Progenitor cell of endocrine pancreas (in vitro differentiated cells): ENCODE data around the gene RFX7. TPM values are rescaled to one million over a fixed set of nuclear protein-coding genes. Genes with fewer than 3 reads are reported as not detected.
"Not testable (repeated sequence)": the region's sequence is repeated elsewhere in the genome, so short reads cannot be mapped to it uniquely, and the experiment has no call there.

Experiments
- DNase-seq: peaks from one replicate; pipeline ENCODE4 v3.0.0; 2021; ENCODE audit warnings: low spot score; ENCODE audit not compliant: unreplicated experiment
- H3K27ac Mint-ChIP-seq: 2 replicates; pipeline ENCODE4 v1.8.0; 2021; ENCODE audit warnings: mild to moderate bottlenecking, moderate library complexity, mixed read lengths
- H3K27me3 Mint-ChIP-seq: 2 replicates; pipeline ENCODE4 v1.8.0; 2021; ENCODE audit warnings: mixed read lengths
- H3K36me3 Mint-ChIP-seq: 2 replicates; pipeline ENCODE4 v1.8.0; 2022; ENCODE audit warnings: mixed read lengths; ENCODE audit not compliant: insufficient read depth
- H3K4me1 Mint-ChIP-seq: 2 replicates; pipeline ENCODE4 v1.8.0; 2021; ENCODE audit warnings: low read depth, mixed read lengths
- H3K4me3 Mint-ChIP-seq: 2 replicates; pipeline ENCODE4 v1.8.0; 2021; ENCODE audit warnings: low read depth, mild to moderate bottlenecking, moderate library complexity, mixed read lengths
- H3K9me3 Mint-ChIP-seq: 2 replicates; pipeline ENCODE4 v1.8.0; 2021; ENCODE audit warnings: low read depth, mixed read lengths
- total RNA-seq: library from RNA; stranded (reverse); gene quantifications from 2 replicates; pipeline ENCODE4 v1.2.1, GENCODE V29; 2021
- TF ChIP-seq, protein P1 (sequence below): fragments of 200-600 bp; sonication (generic); IDR thresholded peaks from one replicate; pipeline ENCODE4 v1.5.0; 2021; ENCODE audit warnings: antibody characterized with exemption, mild to moderate bottlenecking; ENCODE audit not compliant: unreplicated experiment

The RFX7 gene
- total RNA-seq, 1 donor from 2014 or later: 33.6 TPM

DNA sequence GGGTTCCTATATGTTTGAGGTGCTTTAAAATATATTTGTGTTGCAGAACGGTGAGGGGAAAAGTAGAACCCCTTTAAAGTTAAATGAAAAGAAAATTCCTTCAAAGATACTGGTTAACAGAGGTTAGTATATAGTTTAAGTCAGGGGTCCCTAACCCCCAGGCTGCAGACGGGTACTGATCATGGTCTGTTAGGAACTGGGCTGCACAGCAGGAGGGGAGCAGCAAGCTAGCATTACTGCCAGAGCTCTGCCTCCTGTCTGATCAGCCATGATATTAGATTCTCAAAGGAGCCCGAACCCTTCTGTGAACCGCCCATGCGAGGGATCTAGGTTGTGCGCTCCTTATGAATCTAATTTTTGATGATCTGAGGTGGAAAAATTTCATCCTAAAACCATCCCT lies 37.5 kb upstream of the RFX7 start:
- no peaks in the 10 kb centered on the region for H3K36me3 Mint-ChIP-seq
- H3K4me3 Mint-ChIP-seq: no peak overlapping the region
- H3K4me1 Mint-ChIP-seq: no peaks in the 10 kb centered on the region
- TF ChIP-seq, protein P1, sequence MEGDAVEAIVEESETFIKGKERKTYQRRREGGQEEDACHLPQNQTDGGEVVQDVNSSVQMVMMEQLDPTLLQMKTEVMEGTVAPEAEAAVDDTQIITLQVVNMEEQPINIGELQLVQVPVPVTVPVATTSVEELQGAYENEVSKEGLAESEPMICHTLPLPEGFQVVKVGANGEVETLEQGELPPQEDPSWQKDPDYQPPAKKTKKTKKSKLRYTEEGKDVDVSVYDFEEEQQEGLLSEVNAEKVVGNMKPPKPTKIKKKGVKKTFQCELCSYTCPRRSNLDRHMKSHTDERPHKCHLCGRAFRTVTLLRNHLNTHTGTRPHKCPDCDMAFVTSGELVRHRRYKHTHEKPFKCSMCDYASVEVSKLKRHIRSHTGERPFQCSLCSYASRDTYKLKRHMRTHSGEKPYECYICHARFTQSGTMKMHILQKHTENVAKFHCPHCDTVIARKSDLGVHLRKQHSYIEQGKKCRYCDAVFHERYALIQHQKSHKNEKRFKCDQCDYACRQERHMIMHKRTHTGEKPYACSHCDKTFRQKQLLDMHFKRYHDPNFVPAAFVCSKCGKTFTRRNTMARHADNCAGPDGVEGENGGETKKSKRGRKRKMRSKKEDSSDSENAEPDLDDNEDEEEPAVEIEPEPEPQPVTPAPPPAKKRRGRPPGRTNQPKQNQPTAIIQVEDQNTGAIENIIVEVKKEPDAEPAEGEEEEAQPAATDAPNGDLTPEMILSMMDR: no peak
- H3K9me3 Mint-ChIP-seq: no peaks in the 10 kb centered on the region
- no peak for DNase-seq
- H3K27me3 Mint-ChIP-seq: peaks cover 31% of the 10 kb centered on the region
- H3K27ac Mint-ChIP-seq: no peak overlapping the region

DNA sequence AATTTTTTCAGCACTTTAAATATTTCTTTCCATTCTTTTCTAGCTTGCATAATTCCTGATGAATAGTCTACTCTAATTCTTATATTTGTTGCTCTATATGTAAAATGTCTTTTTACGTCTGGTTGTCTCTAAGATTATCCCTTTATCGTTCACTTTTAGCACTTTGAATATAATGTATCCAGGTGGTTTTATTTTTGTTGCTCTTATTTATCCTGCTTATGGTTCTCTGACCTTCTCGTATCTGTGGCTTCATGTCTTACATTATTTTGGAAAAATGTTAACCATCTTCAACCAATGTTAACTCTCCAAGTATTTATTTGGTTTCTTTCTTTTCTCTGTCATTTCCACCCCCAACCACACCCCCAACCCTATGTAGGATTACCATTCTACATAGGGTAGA lies 30.0 kb upstream of the RFX7 start:
- DNase-seq: no peak
- no peak overlapping the region for H3K27ac Mint-ChIP-seq
- H3K9me3 Mint-ChIP-seq: peaks cover 9% of the 10 kb centered on the region
- peaks cover 19% of the 10 kb centered on the region for H3K27me3 Mint-ChIP-seq
- TF ChIP-seq, protein P1: no peak
- no peaks in the 10 kb centered on the region for H3K4me1 Mint-ChIP-seq
- H3K4me3 Mint-ChIP-seq: no peak overlapping the region
- H3K36me3 Mint-ChIP-seq: no peaks in the 10 kb centered on the region

DNA sequence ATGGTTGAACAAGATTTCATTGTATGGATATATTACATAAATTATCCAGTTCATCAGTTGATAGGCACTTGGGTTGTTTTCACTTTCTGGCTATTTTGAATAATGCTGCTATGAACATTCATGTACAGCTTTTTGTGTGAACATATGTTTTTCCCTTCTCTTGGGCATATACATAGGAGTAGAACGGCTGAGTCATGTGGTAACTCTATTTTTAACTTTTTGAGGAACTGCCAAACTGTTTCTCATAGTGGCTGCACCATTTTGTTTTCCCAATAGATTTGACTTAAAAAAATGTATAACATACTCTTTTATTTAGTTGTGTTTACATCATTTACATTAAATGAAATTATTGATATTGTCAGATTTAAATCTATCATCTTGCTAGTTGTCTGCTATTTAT lies 28.8 kb upstream of the RFX7 start:
- Mint-ChIP-seq H3K4me1 (no peaks in the 10 kb centered on the region), H3K27me3 (peaks cover 20% of the 10 kb centered on the region), H3K27ac (no peak overlapping the region), H3K9me3 (peaks cover 15% of the 10 kb centered on the region), H3K36me3 (no peaks in the 10 kb centered on the region), H3K4me3 (no peak overlapping the region)
- no peak for DNase-seq
- TF ChIP-seq, protein P1: no peak

DNA sequence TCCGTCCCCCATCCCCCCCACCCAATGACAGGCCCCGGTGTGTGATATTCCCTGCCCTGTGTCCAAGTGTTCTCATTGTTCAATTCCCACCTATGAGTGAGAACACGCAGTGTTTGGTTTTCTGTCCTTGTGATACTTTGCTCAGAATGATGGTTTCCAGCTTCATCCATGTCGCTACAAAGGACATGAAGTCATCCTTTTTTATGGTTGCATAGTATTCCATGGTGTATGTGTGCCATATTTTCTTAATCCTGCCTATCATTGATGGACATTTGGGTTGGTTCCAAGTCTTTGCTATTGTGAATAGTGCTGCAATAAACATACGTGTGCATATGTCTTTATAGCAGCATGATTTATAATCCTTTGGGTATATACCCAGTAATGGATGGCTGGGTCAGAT lies 22.8 kb upstream of the RFX7 start:
- not testable (repeated sequence) for H3K27ac Mint-ChIP-seq, H3K4me3 Mint-ChIP-seq, H3K9me3 Mint-ChIP-seq, H3K4me1 Mint-ChIP-seq, DNase-seq, H3K36me3 Mint-ChIP-seq
- peaks cover 36% of the 10 kb centered on the region for H3K27me3 Mint-ChIP-seq

DNA sequence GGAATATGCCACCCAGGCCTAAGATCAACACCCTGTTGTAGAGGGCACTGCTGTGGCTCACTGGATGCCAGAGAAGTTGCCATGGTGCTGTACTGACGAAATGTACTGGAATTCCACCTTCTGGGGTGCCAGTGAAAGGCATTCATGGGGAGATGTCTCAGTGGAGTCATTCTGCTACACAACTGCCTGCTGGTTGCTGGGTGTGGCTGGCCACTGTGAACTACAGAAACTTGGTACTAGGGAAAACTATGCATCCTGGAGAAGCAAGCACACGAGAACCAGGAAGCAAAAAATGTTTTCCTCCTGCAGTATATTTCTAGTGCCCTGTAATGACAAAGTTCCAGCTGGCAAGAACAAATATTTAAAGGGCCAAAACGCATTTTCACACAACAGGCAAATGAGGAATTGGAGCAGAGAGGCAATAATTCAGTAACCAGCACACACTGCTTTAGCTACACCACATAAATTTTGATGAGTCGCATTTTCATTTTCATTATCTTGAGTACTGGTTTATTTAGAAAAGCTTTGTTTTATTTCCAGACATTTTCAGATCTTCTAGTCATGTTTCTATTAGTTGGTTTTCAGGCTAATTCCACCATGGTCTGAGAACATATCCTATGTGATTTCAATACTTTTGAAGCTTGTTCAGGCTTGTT lies 18.3 kb upstream of the RFX7 start:
- Mint-ChIP-seq H3K4me3 (no peak overlapping the region), H3K27ac (no peak overlapping the region), H3K36me3 (no peaks in the 10 kb centered on the region), H3K4me1 (no peaks in the 10 kb centered on the region), H3K9me3 (peaks cover 7% of the 10 kb centered on the region), H3K27me3 (peaks cover 39% of the 10 kb centered on the region)
- TF ChIP-seq, protein P1: no peak
- DNase-seq: no peak

DNA sequence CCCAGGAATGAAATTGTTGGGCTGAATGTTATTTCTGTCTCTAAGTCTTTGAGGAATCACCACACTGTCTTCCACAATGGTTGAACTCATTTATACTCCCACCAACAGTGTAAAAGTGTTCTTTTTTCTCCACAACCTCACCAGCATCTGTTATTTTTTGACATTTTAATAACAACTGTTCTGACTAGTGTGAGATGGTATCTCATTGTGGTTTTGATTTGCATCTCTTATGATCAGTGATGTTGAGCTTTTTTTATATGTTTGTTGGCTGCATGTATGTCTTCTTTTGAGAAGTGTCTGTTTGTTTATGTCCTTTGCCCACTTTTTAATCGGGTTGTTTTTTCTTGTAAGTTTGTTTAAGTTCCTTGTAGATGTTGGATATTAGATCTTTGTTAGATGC lies 13.6 kb upstream of the RFX7 start:
- not testable (repeated sequence) for H3K4me3 Mint-ChIP-seq, H3K4me1 Mint-ChIP-seq, H3K27ac Mint-ChIP-seq, DNase-seq, H3K9me3 Mint-ChIP-seq, H3K36me3 Mint-ChIP-seq
- H3K27me3 Mint-ChIP-seq: peaks cover 65% of the 10 kb centered on the region
